Stimulated activated CD8-positive, alpha-beta memory T cell treated with anti-CD3 and anti-CD28 coated beads, Interleukin-7, amount 100 ng/mL, for 4 hours (primary cell): ENCODE measurements around the gene STAT5B.
"Not testable (repeated sequence)": the region's sequence is repeated elsewhere in the genome, so short reads cannot be mapped to it uniquely, and the experiment has no call there.

ENCODE experiments used
- DNase-seq, 2 donors: peaks; one replicate each; pipeline ENCODE4 v3.0.0-alpha.2; 2020; ENCODE audit warnings: low read depth in 2 of 2

STAT5B gene

GRCh38 chr17:42193969-42194899, 82.0 kb downstream of the STAT5B start, which contains the start of gene GHDC:
Gene GHDC (minus strand): TSS chr17:42194494. CDS start chr17:42193581, 913 bp downstream.
- DNase-seq: peak; percentile 67 to 69

GRCh38 chr17:42193216-42193968, 82.8 kb downstream of the STAT5B start:
- no peak for DNase-seq

- no peak for DNase-seq
Measured at GRCh38 chr17:42192189-42193126, 83.7 kb downstream of the STAT5B start.

GRCh38 chr17:42191275-42191608, 84.9 kb downstream of the STAT5B start:
- DNase-seq: no peak

- DNase-seq: no peak
Measured at GRCh38 chr17:42190491-42191274, 85.5 kb downstream of the STAT5B start.

- DNase-seq: no peak
Measured at GRCh38 chr17:42189651-42189965, 86.6 kb downstream of the STAT5B start.

- DNase-seq: no peak
Measured at GRCh38 chr17:42188749-42189650, 87.2 kb downstream of the STAT5B start.

GRCh38 chr17:42187833-42188232, 88.4 kb downstream of the STAT5B start:
- no peak for DNase-seq

GRCh38 chr17:42186191-42186590, 90.0 kb downstream of the STAT5B start:
- DNase-seq: not testable (repeated sequence)

- no peak for DNase-seq
Measured at GRCh38 chr17:42185621-42185930, 90.6 kb downstream of the STAT5B start.

GRCh38 chr17:42184713-42185620, 91.2 kb downstream of the STAT5B start, which contains the start of gene HCRT:
Gene HCRT (minus strand): TSS chr17:42185452. CDS start chr17:42185365, 87 bp downstream.
- DNase-seq: no peak

- DNase-seq: peak; percentile 36 to 66
Measured at GRCh38 chr17:42183741-42184711, 92.2 kb downstream of the STAT5B start.

- no peak for DNase-seq
Measured at GRCh38 chr17:42182927-42183734, 93.1 kb downstream of the STAT5B start.

- no peak for DNase-seq
Measured at GRCh38 chr17:42181851-42182207, 94.4 kb downstream of the STAT5B start.

- peak; percentile 81 to 83 for DNase-seq
Measured at GRCh38 chr17:42180922-42181850, 95.0 kb downstream of the STAT5B start, which contains the start of gene KCNH4. Gene KCNH4 (minus strand): TSS chr17:42181142. CDS start chr17:42180945, 197 bp downstream.
